HG03457 (cell line): Measurements from ENCODE around the gene CAMTA1.

ENCODE experiments used
- ATAC-seq: cut with Tn5 transposase; IDR thresholded peaks from one replicate; pipeline ENCODE4 v1.9.1; 2021; ENCODE audit warnings: moderate number of reproducible peaks; ENCODE audit not compliant: unreplicated experiment

CAMTA1 gene

GRCh38 chr1:7002728-7003127 lies 217.5 kb downstream of the CAMTA1 start:
- no peak for ATAC-seq

- ATAC-seq: no peak
Observed at GRCh38 chr1:7003676-7004075, 218.4 kb downstream of the CAMTA1 start.

GRCh38 chr1:7004181-7004580 lies 218.9 kb downstream of the CAMTA1 start:
- no peak for ATAC-seq

GRCh38 chr1:7005762-7006161 lies 220.5 kb downstream of the CAMTA1 start:
- ATAC-seq: no peak

GRCh38 chr1:7006996-7007871 lies 222.0 kb downstream of the CAMTA1 start:
- ATAC-seq: no peak

- ATAC-seq: no peak
Observed at GRCh38 chr1:7007902-7008301, 222.6 kb downstream of the CAMTA1 start.

- no peak for ATAC-seq
Observed at GRCh38 chr1:7008331-7008730, 223.1 kb downstream of the CAMTA1 start.

GRCh38 chr1:7008975-7009740 lies 223.9 kb downstream of the CAMTA1 start:
- ATAC-seq: no peak

- ATAC-seq: no peak
Observed at GRCh38 chr1:7009741-7010525, 224.7 kb downstream of the CAMTA1 start.

- ATAC-seq: no peak
Observed at GRCh38 chr1:7010534-7011200, 225.4 kb downstream of the CAMTA1 start.

- no peak for ATAC-seq
Observed at GRCh38 chr1:7011826-7012225, 226.6 kb downstream of the CAMTA1 start.

- ATAC-seq: no peak
Observed at GRCh38 chr1:7012461-7012924, 227.2 kb downstream of the CAMTA1 start.

GRCh38 chr1:7013833-7014639 lies 228.8 kb downstream of the CAMTA1 start:
- ATAC-seq: no peak

GRCh38 chr1:7014640-7014930 lies 229.3 kb downstream of the CAMTA1 start:
- ATAC-seq: no peak

- ATAC-seq: no peak
Observed at GRCh38 chr1:7015022-7015421, 229.8 kb downstream of the CAMTA1 start.

- ATAC-seq: no peak
Observed at GRCh38 chr1:7018351-7018750, 233.1 kb downstream of the CAMTA1 start.

- no peak for ATAC-seq
Observed at GRCh38 chr1:7018826-7019225, 233.6 kb downstream of the CAMTA1 start.

GRCh38 chr1:7019510-7019909 lies 234.3 kb downstream of the CAMTA1 start:
- ATAC-seq: no peak

- ATAC-seq: no peak
Observed at GRCh38 chr1:7022058-7022457, 236.8 kb downstream of the CAMTA1 start.

- no peak for ATAC-seq
Observed at GRCh38 chr1:7025013-7025412, 239.8 kb downstream of the CAMTA1 start.
